Stimulated activated CD8-positive, alpha-beta memory T cell treated with anti-CD3 and anti-CD28 coated beads, Interleukin-12 subunit alpha, Interleukin-12 subunit beta, amount 100 ng/mL, for 24 hours (primary cell): ENCODE results near the gene ROCK2.

Experiments
- DNase-seq: peaks from one replicate; pipeline ENCODE4 v3.0.0-alpha.2; 2020; ENCODE audit errors: extremely low read depth

Gene ROCK2

GRCh38 chr2:11310212-11310611 is 34.2 kb downstream of the ROCK2 start:
- no peak for DNase-seq

DNA sequence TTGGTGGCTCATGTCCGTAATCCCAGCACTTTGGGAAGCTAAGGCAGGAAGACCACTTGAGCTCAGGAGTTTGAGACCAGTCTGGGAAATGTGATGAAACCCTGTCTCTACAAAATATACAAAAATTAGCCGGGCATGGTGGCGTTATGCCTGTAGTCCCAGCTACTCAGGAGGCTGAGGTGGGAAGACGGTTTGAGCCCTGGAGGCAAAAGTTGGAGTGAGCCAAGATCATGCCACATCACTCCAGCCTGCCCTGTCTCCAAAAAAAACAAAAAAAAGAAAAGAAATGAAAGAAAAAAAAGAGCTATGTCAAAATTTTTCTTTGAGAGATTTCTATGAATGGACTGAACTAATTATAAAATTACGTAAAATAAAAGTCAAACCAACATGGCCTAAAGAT is 34.7 kb downstream of the ROCK2 start:
- no peak for DNase-seq

DNA sequence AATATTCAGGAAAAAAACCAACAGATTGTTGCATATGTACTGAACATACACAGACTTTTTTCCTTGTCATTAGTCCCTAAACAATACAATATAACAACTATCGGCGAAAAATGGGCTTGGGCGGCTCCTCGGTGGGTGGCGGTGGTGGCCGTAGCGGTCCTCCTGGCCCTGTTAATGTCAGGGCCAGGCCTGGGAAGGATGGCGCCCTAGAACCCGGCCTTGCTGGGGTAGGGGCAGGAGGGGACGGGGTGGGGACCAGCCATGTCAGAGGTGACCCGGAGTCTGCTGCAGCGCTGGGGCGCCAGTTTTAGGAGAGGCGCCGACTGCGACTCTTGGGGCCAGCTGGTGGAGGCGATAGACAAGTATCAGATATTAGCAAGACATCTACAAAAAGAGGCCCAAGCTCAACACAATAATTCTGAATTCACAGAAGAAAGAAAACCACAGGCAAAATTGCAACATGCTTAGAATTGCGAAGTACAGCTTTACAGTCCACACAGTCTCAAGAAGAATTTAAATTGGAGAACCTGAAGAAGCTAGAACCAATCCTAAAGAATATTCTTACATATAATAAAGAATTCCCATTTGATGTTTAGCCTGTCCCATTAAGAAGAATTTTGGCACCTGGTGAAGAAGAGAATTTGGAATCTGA is 36.5 kb downstream of the ROCK2 start:
- no peak for DNase-seq

DNA sequence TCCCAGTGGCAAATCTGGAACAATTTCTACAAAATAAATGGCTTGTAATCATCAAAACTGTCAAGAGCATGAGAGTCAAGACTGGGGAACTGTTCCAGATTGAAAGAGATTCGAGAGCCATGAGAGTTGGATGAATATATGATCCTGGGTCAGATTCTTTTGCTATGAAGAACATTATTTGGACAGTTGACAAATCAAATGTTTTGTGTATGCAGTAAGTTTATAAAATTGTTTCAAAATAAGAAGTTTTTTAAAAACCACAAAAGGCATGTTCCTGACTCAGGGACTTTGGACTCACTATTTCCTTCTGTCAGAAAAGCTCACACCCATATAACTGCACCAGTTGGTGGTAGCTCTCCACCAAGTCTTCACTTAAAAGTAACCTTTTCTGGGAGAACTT is 38.5 kb downstream of the ROCK2 start:
- DNase-seq = no peak

GRCh38 chr2:11305338-11305737 is 39.1 kb downstream of the ROCK2 start:
- DNase-seq = no peak

GRCh38 chr2:11304476-11304875 is 40.0 kb downstream of the ROCK2 start:
- DNase-seq = no peak

DNA sequence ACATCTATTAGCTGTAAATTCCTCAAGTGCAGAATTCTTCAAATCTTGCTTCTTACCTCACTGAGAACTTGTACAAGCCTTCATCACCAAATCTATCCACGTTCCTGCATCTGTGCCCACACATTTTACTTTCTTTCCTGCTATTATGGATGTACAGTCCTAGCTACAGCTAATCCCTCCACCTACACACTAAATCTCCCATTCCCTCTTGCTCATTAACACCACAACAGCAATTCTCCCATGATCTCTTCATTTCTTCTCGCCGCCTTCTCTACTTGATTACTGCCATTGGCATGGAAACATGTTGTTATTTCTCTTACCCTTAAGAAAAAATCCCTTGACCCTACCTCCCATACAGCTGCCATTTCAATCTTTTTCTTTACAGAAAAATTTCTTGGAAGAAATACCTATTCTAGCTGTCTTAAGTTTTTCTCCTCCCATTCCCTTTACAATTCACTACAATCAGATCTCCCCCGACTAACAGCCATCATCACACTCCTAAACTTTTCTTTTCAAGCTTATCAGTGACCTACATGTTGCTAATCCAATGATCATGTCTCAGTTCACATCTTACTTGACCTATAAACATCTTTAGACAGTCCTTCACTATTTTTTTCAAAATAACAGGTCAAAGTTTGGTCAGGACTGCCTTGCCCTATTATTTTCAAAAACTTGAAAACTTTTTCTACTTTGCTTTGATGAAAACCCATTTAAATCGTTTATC is 41.0 kb downstream of the ROCK2 start:
- no peak for DNase-seq

GRCh38 chr2:11299439-11299838 is 45.0 kb downstream of the ROCK2 start:
- DNase-seq = no peak

- DNase-seq = no peak
Observed at GRCh38 chr2:11298592-11298991, 45.8 kb downstream of the ROCK2 start.

DNA sequence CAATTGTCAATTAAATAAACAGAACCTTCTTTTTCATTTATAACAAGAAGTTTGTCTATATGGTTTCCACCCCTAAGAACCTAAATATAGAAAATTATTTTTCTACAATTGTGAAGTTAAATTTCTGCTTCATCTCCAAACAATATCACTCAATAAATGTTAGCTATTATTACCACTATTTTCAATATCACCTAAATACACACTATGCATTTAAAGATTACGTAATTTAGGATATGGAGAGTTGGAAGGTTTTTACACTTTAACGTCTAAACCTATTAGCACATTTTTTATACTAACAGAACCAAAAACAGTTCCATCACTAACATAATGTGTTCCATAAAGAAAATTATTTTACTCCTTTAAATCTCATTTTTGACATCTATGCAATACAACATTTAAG is 48.0 kb downstream of the ROCK2 start:
- DNase-seq = no peak

DNA sequence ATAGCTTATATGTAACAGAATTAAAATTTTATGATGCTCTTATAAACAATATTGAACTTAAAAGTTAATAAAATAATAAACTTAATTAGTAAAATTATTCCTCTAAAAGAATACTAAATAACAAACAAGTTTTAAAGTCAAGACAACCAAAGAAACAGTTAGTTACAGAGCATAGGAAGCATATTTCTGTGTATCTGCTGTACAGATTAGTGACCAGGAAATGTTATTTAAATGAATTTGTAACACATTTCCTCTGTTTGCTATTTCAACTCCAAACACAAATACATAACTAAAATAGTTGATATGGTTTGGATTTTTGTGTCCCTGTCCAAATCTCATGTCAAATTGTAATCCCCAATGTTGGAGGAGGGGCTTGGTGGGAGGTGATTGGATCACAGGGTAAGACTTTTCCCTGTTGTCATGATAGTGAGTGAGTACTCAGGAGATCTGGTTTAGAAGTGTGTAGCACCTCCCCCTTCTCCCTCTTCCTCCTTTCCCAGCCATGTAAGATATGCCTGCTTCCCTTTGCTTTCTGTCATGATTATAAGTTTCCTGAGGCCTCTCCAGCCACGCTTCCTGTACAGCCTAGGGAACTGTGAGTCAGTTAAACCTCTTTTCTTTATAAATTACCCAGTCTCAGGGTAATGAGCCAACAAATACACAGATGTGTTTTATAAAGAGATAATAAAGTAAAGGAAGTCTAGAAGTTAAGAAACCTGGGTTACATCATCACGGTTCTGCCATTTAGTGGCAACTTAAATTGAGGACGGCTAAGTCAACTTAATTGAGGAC is 51.8 kb downstream of the ROCK2 start:
- no peak for DNase-seq

DNA sequence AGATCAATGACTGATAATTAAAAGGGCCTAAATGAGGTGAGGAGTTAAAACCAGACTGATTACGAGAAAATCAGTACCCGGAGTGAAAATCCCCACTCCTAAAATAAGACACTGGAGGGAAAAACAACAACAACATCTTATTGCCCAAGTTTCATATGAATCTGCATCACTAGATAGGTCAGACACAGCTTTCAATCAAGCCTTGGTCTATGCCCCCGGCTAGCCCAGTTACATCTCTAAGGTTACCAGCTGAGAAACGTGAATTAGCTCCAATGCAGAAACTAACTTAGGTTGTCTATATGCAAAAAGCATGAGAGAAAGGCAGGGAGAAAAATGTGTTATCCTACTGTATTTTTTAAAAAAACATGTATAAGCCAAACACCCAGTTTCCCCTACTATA is 53.7 kb downstream of the ROCK2 start:
- DNase-seq = no peak

- DNase-seq = no peak
Observed at GRCh38 chr2:11290211-11290610, 54.2 kb downstream of the ROCK2 start.

DNA sequence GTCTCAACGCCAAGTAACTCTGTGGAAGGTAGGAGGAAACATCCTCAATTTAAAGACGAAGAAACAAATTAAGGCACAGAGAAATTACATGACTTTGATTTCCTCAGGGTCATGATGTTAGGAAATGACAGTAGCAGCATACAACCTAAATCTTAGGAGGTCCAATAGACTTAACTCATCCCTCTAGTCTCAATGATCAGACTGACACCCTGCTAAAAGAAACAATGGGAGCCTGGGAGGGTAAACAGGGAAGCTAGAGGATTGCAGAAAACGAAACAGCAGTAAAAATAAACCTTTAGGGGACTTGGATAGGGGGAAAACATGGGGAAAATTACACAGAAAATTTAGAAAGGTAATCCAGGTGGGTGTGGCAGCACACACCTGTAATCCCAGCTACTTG is 56.0 kb downstream of the ROCK2 start:
- DNase-seq = no peak

GRCh38 chr2:11286749-11287148 is 57.7 kb downstream of the ROCK2 start:
- no peak for DNase-seq

DNA sequence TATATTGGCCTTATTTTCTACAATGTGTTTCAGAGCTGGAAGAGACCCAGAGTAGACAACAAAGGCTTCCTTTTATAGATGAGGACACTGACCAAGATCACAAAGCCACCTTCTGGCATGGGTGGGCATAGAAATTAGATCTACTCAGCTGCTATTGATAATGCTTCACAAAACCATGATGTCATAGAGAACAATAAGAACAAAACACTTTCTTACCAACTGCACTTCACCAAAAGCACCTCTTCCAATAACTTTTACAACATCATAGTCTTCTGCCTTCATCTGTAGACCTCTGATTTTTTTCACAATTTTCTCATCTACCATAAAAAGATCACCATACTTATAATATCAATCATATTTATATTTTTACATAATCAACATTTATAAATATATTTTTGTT is 58.1 kb downstream of the ROCK2 start:
- DNase-seq = no peak

- no peak for DNase-seq
Observed at GRCh38 chr2:11285499-11285898, 58.9 kb downstream of the ROCK2 start.

DNA sequence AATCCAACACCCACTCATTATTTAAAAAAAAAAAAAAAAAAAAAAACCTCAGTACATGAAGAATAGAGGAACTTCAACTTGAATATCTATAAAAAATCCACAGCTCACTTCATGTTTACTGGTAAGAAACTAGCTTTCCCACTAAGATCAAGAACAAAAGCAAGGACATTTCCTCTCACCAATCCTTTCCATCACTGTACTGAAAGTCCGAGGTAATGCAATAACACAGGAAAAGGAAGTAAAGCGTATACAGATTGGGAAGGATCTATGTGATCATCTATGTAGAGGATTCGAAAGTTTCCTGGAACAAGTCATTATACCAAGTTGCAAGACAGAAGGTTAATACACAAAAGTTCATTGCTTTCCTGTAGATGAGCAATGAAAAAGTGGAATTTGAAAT is 63.2 kb downstream of the ROCK2 start:
- no peak for DNase-seq

DNA sequence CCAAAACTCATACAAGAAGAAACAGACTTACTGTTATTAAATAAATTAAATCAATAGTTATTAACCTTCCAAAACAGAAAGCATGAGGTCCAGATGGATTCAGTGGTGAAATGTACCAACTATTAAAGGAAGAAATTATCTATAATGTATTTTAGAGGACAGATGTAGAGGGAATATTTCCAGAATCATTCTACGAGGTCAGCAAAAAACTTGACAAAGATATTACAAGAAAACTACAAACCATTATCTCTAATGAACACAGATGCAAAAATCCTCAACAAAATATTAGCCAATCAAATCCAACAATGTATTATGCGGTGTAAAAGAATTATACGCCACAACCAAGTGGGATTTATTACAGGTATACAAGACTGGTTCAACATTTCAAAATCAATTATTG is 63.7 kb downstream of the ROCK2 start:
- DNase-seq = no peak

DNA sequence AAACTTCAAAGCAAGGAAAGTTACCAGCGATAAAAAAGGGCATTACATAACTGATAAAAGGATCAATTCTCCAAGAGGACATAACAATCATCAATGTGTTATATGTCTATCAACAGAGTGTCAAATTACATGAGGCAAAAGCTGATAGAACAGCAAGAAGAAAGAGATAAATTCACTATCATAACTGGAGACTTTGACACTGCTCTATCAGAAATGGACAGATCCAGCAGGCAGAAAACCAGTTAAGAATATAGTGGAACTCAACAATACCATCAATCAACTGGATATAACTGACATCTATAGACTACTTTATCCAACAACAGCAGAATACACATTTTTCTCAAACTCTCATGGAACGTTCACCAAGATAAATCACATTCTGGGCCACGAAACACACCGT is 65.0 kb downstream of the ROCK2 start:
- DNase-seq = no peak

DNA sequence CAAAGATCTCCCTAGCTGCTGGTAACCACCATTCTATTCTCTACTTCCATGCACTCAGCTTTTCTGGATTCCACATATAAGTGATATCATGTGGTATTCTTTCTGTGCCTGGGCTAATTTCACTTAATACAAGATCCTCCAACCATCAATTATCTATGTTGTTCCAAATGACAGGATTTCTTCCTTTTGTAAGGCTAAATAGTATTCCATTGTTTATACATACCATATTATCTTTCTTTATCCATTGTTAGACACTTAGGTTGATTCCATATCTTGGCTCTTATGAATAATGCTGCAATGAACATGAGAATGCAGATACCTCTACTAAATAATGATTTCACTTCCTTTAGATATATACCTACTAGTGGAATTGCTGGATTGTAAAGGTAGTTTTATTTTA is 66.2 kb downstream of the ROCK2 start:
- no peak for DNase-seq

GRCh38 chr2:11275910-11276309 is 68.5 kb downstream of the ROCK2 start:
- DNase-seq = no peak

GRCh38 chr2:11270891-11271290 is 73.5 kb downstream of the ROCK2 start:
- no peak for DNase-seq
